Astrocyte (in vitro differentiated cells and primary cell): Measurements from ENCODE around the gene VPS13C.

ENCODE experiments used
- CTCF ChIP-seq: IDR thresholded peaks from 2 replicates; pipeline ENCODE4 v1.5.1; 2011; ENCODE audit warnings: low read depth, mild to moderate bottlenecking, inconsistent platforms, low read length, moderate library complexity; ENCODE audit not compliant: insufficient read depth
- EZH2 ChIP-seq: IDR thresholded peaks from 2 replicates; pipeline ENCODE4 v1.6.1; 2012; ENCODE audit warnings: mild to moderate bottlenecking, low read length, inconsistent platforms; ENCODE audit not compliant: insufficient read depth

- TF ChIP-seq CTCF (no peak), EZH2 (no peak)
Observed at GRCh38 chr15:62106096-62106495, 45.8 kb upstream of the VPS13C start.
